ENCODE results near the gene TMEM126A. TPM values are rescaled to one million over a fixed set of nuclear protein-coding genes. Genes with fewer than 3 reads are reported as not detected.

Gene TMEM126A
- total RNA-seq, 2 experiments from 2014 or later: 61.9 to 65.1 TPM

- POLR2A ChIA-PET: no interaction called here
- CTCF ChIA-PET: interaction anchor here (2.8 kb wide), 1 partner anchor 13 kb away, joined by 7 read pairs; no protein-coding TSS in a partner anchor
Observed at GRCh38 chr11:85682330-85683305, 34.9 kb downstream of the TMEM126A start.

- POLR2A ChIA-PET: no interaction called here
- CTCF ChIA-PET: interaction anchor here (0.8 to 2.8 kb wide), 3 partner anchors 10 to 140 kb away, joined by 3 to 7 read pairs (median 4); no protein-coding TSS in a partner anchor
Observed at GRCh38 chr11:85685125-85685819, 37.5 kb downstream of the TMEM126A start.

GRCh38 chr11:85685820-85686459 lies 38.2 kb downstream of the TMEM126A start, which contains the start of gene CCDC89:
Gene CCDC89, minus strand, starts transcription at chr11:85686195. Its CDS starts 65 bp downstream, at chr11:85686130.
- POLR2A ChIA-PET: no interaction called here
- CTCF ChIA-PET: interaction anchor here (2.8 kb wide), 1 partner anchor 10 kb away, joined by 7 read pairs; no protein-coding TSS in a partner anchor

GRCh38 chr11:85694385-85694980 lies 46.7 kb downstream of the TMEM126A start:
- POLR2A ChIA-PET: no interaction called here
- CTCF ChIA-PET: interaction anchor here (0.6 to 1.9 kb wide), 2 partner anchors 10 to 116 kb away, joined by 3 to 7 read pairs; partner anchors contain the start of gene SYTL2

GRCh38 chr11:85695546-85695945 lies 47.8 kb downstream of the TMEM126A start:
- CTCF ChIA-PET: interaction anchor here (1.9 kb wide), 1 partner anchor 11 kb away, joined by 7 read pairs; no protein-coding TSS in a partner anchor
- POLR2A ChIA-PET: no interaction called here

- ChIA-PET CTCF (no interaction called here), POLR2A (no interaction called here)
Observed at GRCh38 chr11:85697747-85698146, 50.0 kb downstream of the TMEM126A start.

- CTCF ChIA-PET: no interaction called here
- POLR2A ChIA-PET: no interaction called here
Observed at GRCh38 chr11:85698195-85698594, 50.4 kb downstream of the TMEM126A start.

GRCh38 chr11:85699957-85700741 lies 52.4 kb downstream of the TMEM126A start:
- ChIA-PET POLR2A (interaction anchor here (0.6 to 1.1 kb wide), 2 partner anchors 13 to 55 kb away, joined by 3 read pairs; no protein-coding TSS in a partner anchor), CTCF (interaction anchor here (0.7 to 1.3 kb wide), 3 partner anchors 17 to 143 kb away, joined by 3 to 4 read pairs (median 3); no protein-coding TSS in a partner anchor)

- ChIA-PET CTCF (no interaction called here), POLR2A (no interaction called here)
Observed at GRCh38 chr11:85704967-85705366, 57.2 kb downstream of the TMEM126A start.

GRCh38 chr11:85705800-85706199 lies 58.0 kb downstream of the TMEM126A start:
- ChIA-PET POLR2A (no interaction called here), CTCF (no interaction called here)

Other genes with a start within 250 kb of the TMEM126A start
- gene DLG2, start 20.6 kb upstream of the TMEM126A start, total RNA-seq: 1 to 10 TPM; 1.2 to 1.4 TPM
- 10 to 100 TPM; 56.1 to 58.9 TPM for gene TMEM126B, start 19.4 kb upstream of the TMEM126A start, total RNA-seq
- 10 to 100 TPM; 41.8 to 43.7 TPM for gene CREBZF, start 17.2 kb downstream of the TMEM126A start, total RNA-seq
- gene CCDC89, start 38.2 kb downstream of the TMEM126A start, total RNA-seq: not detected
- gene SYTL2, start 163.2 kb downstream of the TMEM126A start, total RNA-seq: 1 to 10 TPM; 8.1 to 9.3 TPM
- not detected for gene CCDC83, start 207.4 kb downstream of the TMEM126A start, total RNA-seq

Data from activated CD8-positive, alpha-beta memory T cell treated with anti-CD3 and anti-CD28 coated beads for 36 hours (primary cell).